GM12801 (cell line): Measurements from ENCODE around the gene WHRN.

Experiments
- TF ChIP-seq, protein P1 (sequence below): IDR thresholded peaks from one replicate; pipeline ENCODE4 v1.5.1; 2011; ENCODE audit warnings: control low read depth; ENCODE audit not compliant: insufficient read length; ENCODE audit errors: extremely low read depth

The WHRN gene

DNA sequence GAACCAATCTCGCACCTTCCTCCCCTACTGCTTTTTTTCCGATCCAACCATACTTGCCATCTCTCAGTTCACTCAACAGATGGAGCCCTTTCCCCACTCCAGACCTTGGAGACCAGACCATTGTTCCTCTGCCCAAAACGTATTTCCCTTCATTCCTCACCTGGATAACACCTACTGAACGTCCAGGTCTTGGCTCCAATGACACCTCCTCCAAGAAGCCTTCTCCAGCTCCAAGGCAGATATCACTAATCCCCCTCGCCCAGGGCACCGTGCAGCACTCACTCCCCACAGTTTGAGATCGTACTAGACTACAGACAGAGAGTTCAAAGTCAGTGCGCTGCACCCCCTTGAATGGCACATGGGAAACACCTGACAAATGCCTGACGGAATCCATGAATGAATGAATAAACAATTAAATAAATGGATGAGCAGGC, 70.4 kb downstream of the WHRN start:
- TF ChIP-seq, protein P1, sequence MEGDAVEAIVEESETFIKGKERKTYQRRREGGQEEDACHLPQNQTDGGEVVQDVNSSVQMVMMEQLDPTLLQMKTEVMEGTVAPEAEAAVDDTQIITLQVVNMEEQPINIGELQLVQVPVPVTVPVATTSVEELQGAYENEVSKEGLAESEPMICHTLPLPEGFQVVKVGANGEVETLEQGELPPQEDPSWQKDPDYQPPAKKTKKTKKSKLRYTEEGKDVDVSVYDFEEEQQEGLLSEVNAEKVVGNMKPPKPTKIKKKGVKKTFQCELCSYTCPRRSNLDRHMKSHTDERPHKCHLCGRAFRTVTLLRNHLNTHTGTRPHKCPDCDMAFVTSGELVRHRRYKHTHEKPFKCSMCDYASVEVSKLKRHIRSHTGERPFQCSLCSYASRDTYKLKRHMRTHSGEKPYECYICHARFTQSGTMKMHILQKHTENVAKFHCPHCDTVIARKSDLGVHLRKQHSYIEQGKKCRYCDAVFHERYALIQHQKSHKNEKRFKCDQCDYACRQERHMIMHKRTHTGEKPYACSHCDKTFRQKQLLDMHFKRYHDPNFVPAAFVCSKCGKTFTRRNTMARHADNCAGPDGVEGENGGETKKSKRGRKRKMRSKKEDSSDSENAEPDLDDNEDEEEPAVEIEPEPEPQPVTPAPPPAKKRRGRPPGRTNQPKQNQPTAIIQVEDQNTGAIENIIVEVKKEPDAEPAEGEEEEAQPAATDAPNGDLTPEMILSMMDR: no peak

DNA sequence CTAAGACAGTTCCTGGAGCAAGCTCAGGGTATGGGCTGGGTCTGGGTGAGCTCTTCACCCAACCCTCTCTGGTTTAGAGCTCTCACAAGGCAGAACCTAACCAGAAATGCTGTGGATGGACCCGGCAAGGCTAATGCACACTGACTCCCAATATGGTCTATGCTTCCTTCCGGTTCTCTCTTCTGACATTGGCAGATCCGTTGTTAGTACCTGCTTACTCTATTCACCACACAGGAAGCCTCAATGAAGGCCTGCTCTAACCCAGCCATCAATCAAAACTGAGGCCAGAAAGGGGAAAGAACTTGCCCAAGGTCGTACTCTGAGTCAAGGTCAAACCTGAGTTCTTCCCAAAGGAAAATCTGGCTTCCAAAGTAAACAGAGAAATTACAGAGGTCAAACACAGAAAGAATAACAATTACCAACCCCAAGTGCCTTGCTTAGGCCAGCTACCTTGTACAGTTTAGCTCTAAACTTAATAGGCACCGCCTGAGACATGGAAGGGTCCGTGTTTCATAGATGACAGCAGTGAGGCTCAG, 71.5 kb downstream of the WHRN start:
- TF ChIP-seq, protein P1: no peak

DNA sequence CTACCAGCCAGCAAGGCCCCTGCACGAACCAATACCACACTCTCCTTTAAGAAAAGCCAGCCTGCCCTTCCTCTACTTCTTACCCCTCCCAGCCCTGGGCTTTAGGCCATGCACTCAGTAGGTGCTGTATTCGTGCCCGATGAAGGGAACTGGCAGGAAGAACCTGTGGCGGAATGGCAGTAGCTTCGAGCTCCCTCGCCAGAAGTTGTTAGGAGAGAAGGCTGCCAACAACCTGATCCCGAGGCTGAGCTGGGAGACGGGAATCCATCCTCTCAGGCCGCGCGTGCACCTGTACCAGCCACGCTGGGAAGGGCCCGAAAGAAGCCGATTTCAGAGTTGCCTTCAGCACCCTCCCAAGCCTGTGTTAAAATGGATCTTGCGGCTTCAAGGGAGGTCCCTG, 72.2 kb downstream of the WHRN start:
- TF ChIP-seq, protein P1: no peak

DNA sequence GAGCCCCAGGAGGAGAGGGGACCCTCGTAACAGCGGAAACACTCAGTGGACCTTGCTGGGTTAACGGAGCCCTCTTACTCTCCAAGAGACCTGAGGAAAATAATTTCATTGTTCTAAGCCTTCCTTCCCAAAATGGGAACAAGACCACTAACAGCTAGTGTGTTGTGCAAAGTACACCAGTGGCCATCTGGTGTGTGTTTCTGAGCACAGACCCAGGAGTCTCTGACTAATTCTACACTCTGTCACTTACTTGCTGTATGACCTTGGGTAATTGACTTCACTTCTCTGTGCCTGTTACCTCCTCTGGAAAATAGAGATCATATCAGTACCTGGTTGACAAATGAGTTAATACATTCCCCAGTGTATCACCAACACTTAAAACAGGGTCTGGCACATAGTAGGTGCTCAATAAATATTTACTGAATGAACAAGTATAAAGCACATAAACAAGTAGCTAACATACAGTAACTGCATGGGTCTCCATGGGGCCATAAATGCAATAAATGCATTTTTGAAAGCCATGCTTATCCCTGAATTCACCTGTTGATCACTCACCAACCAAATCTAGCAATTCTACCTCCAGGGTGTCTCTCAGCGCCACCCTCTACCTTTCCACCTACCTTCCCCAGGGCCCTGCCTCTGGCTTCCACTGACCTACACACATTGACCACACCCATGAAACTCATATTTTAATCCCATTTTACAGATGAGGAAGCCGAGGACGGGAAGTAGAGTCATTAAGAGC, 72.8 kb downstream of the WHRN start:
- TF ChIP-seq, protein P1: no peak

DNA sequence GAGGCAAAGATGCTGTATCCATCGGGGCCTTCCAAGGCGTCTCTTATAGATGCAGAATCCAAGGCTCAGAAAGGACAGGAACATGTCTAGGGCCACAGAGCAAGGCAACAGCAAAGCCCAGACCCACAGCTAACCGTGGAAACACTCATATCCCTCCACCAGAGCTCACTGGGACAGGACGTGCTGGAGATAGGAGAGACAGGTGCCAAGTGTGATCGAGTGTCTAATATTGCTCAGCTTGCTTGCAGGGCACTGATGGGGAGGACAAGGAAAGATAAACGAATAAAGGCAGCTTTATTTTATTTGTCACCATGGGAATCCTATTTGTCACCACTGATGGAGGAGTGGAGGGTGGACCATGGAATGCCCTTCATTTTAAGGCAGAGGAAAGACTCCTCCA, 73.5 kb downstream of the WHRN start:
- TF ChIP-seq, protein P1: no peak

DNA sequence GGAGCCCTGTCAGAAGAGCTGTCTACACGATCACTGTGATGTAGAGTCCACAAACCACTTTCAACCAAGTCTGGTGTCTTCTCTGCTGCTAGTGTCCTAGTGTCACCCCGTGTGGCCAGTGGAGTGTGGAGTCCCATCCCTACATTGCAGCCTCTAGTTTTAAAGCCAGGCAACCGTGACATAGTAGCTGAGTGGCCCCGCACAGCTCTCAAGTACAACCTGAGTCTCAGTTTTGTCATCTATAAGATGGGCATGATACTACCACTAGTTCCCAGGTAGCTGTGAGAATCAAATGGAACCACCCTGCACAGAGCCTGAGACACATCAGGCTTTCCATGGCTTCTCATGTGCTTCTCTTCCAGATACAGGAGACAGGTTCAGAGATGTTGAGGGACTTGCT, 74.3 kb downstream of the WHRN start:
- TF ChIP-seq, protein P1: no peak

DNA sequence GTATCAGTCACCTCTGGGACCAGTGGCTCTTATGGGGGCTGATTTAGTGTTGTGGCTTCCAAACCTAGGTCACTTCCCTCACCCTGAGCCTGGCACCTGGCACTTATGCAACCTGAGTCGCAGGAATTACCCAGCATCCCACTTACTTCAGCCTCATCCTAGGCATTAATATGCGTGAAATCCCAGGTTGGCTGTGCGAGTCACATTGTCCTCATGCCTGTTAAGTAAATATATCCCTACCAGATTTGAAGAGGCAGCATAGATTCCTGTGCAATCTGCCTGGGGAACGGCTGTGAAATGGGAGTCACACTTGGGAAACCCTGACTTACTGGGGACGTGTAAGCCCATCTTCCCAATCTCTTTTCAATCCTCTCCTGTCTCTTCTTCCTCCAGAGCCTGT, 74.8 kb downstream of the WHRN start:
- TF ChIP-seq, protein P1: no peak

DNA sequence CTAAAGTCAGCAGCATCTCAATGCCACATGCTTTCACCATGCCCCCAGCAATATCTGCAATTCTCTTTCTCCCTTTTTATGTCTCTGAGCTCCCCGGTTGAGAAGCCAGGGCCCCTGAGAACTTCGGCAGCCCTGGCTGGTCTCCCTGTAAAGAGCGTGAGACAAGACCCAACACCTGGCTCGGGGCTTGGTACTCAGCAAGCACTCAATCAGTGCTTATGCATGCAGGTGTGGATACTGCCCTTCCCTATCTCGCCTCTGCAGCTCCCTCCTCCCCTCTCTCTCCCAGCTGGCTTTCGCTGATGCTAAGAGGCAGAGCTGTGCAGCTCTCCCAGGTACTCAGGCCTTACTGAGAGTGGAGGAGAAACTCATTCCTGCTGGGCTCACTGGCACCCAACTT, 75.8 kb downstream of the WHRN start:
- TF ChIP-seq, protein P1: no peak
